K562 (cell line): ENCODE results near the gene HS6ST1. TPM values are rescaled to one million over a fixed set of nuclear protein-coding genes. Genes with fewer than 3 reads are reported as not detected.

Source experiments
- E2F5 ChIP-seq: sonication (generic); formaldehyde crosslinking; IDR thresholded peaks from 2 replicates; pipeline ENCODE4 v1.8.0; 2022; ENCODE audit warnings: mild to moderate bottlenecking, missing genetic modification reagents
- GATAD2B ChIP-seq: fragments of 450-650 bp; IDR thresholded peaks from 2 replicates; pipeline ENCODE4 v1.6.1; 2017; ENCODE audit warnings: mild to moderate bottlenecking, borderline replicate concordance
- REST ChIP-seq, 2 experiments: fragments of 450-650 bp; formaldehyde crosslinking in 1 of 2; IDR thresholded peaks; 2 replicates each; pipeline versions ENCODE4 v1.4.0 to v1.6.1; 2014 to 2020; ENCODE audit warnings: mild to moderate bottlenecking in 2 of 2, borderline replicate concordance in 1 of 2, low read depth in 1 of 2
- SNRNP70 ChIP-seq: fragments of 200-400 bp; formaldehyde crosslinking; optimal IDR thresholded peaks from 2 replicates; pipeline ENCODE3; 2017; ENCODE audit warnings: low read depth, low read length
- ZBTB2 ChIP-seq: fragments of 450-650 bp; IDR thresholded peaks from 2 replicates; pipeline ENCODE4 v1.6.1; 2016; ENCODE audit warnings: antibody characterized with exemption
- ZNF395 ChIP-seq: fragments of 200-800 bp; sonication (Bioruptor generic); IDR thresholded peaks from 2 replicates; pipeline ENCODE4 v1.6.1; 2017; ENCODE audit warnings: missing genetic modification characterization, missing compliant biosample characterization
- ZNF699 ChIP-seq: fragments of 250-450 bp; sonication (Bioruptor Pico); IDR thresholded peaks from 2 replicates; pipeline ENCODE4 v1.8.0; 2021; ENCODE audit warnings: mild to moderate bottlenecking, moderate library complexity; ENCODE audit not compliant: insufficient replicate concordance
- polyA plus RNA-seq, 8 experiments: library from polyadenylated mRNA; depleted of rRNA in 4 of 8; stranded (reverse) in 5 of 8; unstranded in 3 of 8; fragments of >200 nt; fragmentation: Nextera tagmentation in 2 of 8; fragmentation: Illumina TruSeq in 1 of 8; extraction: Ambion mirVana in 2 of 8; extraction: Trizol in 1 of 8; gene quantifications; 2 replicates each; pipeline versions ENCODE4 v1.2.1 to v1.2.3, GENCODE V29; 2011 to 2014; ENCODE audit warnings: inconsistent platforms in 1 of 8, missing spikeins in 1 of 8
- total RNA-seq, 7 experiments: library from RNA; depleted of rRNA in 6 of 7; stranded (reverse); fragments of >200 nt in 6 of 7; fragmentation: Illumina TruSeq in 2 of 7; extraction: Trizol in 2 of 7; gene quantifications; 2 replicates each; pipeline versions ENCODE4 v1.2.1 to v1.2.3, GENCODE V29; 2011 to 2021; ENCODE audit warnings: low replicate concordance in 1 of 7

HS6ST1 gene
- total and polyA plus RNA-seq, 9 of the 15 experiments (the other 6 are each of a cell fraction or from before 2014, with no cell fraction given) = 0.06 to 7.4 (median 3.8) TPM

- no peak for TF ChIP-seq ZBTB2
- TF ChIP-seq ZNF395 (CRISPR knock-in tag) = no peak
- no peak for TF ChIP-seq E2F5 (CRISPR knock-in tag)
- no peak for TF ChIP-seq REST (IDR thresholded peaks at IDR 0.05; ENCODE audit: borderline replicate concordance)
- TF ChIP-seq REST (CRISPR knock-in tag; IDR thresholded peaks at IDR 0.05; ENCODE audit: low read depth) = no peak
- no peak for TF ChIP-seq GATAD2B
- no peak for TF ChIP-seq ZNF699 (CRISPR knock-in tag)
- TF ChIP-seq SNRNP70 = no peak
Observed at GRCh38 chr2:128344101-128344500, 25.4 kb upstream of the HS6ST1 start (continued).
